Measurements from ENCODE around the gene SORL1-AS1.
"Not testable (repeated sequence)": the region's sequence is repeated elsewhere in the genome, so short reads cannot be mapped to it uniquely, and the experiment has no call there.

SORL1-AS1 gene

DNA sequence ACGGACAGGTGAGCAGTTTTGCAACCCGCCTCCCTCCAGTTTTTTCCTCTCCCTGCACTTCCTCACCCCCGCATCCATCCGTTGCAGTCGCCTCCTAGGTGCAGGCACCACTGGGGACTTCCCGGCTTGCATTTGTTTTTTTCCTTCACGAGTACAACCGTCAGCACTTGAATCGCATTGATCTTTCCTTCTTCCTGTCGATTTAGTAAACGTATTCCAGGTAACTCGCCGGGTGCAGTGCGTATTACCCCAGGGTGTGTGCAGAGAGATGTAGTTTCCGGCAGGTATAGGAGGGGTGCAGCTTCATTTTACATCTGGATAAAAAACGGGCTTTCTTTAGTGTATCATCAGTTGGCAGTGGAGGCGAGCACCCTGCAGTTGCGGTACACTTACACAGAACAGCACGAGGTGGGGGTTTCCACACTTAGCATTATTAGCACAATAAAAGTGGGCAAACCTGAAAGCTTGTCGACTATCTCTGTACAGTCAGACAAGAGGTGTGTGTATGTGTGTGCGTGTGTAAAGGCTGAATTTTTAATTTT lies at the start of gene SORL1-AS1:
SORL1-AS1 (minus strand) TSS at position 359 of the 542 bp plus-strand sequence.
- DNase-seq (ENCODE audit: low spot score), result no peak

GRCh38 chr11:121500717-121501116 lies 48.0 kb upstream of the SORL1-AS1 start:
- DNase-seq (ENCODE audit: low spot score), result no peak

GRCh38 chr11:121500275-121500674 lies 47.5 kb upstream of the SORL1-AS1 start:
- DNase-seq (ENCODE audit: low spot score), result no peak

DNA sequence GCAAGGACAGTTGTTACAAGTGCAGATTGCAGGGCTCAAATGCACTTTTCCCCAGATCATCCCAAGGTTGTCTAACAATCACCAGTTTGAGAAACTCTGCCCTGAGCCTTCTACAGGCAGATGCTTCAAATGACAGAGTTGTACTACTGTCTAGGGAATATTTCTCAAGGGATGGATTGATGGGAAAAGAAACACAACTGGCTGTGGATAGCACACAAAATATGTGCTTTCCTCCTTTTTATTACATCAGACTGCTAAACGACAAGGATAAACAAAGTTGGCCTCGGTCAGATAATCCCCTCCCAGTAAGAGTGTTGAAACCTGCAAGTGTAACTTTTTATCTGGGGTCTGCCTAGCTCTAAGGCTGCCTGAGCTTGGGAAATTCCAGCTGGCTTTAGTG lies 46.6 kb upstream of the SORL1-AS1 start:
- no peak for DNase-seq (ENCODE audit: low spot score)

DNA sequence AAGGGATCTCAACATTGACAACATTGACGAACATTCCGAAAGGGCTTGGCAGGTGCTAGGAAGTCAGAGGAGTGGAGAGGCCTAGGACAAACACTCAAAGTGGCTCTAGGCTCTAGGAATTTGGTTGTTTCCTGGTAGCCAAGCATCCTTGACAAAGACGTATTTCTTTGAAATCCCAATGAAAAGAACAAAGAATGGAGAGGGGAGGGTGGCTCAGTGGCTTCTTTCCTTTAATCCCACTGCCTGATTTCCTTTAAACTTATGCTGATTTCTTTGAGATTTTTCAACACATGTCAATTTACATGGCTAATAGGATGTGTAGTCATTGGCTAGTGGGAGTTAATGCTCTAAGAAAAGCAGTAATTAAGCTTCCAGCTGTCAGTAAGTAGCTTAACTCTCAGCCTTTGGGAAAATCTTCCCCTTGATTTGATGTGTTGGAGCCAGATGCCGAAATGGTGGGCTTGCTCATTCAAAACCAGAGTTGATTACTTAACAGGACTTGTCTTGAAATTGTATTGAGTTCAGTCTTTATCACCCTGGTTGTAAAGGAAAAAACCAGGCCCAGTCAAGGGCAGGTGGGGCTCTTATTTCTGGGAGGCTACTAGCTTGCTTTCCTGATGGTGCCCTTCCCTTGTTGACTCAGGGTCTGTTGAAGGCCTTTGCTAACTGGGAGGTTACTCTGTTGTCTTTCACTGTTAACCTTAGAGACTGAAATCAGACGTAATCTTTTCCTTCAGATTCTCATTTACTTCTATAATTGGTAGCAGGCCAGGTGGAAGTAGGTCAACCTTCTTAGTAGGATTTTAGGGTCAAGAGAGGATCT lies 44.6 kb upstream of the SORL1-AS1 start:
- DNase-seq (ENCODE audit: low spot score), result no peak

DNA sequence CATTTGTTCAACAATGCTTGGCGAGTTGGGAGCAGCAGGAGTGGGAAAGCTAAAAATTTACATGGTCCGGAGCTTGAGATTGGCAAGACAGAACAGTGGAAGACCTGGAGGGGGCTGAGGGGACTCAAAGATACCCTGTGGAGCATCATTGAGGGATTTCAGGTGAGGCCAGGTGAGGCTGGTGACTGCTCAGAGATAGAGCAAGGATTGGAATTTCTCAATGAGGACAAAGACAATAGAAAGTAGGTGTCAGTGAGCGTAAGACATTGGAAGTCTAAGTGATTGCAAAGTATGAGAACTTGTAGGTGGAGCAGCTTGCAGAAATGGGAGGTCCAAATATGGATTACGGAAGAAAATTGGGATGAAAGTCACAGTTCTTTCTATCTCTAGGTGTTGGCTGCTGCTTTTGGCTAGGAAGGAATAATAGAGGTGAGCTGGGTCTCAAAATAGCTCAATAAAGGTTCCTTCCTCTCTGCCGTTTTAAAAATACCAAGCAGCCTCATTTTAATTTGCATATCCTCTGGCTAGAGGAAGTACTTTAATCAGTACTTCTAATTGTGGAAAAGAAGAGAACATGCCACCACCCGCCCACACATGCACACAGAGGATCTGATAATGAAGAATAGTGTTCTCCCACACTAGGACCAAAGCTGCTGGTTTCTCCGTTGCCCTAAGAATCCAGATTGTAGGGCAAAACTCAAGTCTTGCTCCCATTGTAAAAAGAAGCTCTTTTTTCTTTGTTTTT lies 41.8 kb upstream of the SORL1-AS1 start:
- no peak for DNase-seq (ENCODE audit: low spot score)

- no peak for DNase-seq (ENCODE audit: low spot score)
Measured at GRCh38 chr11:121489823-121490222, 37.1 kb upstream of the SORL1-AS1 start.

- no peak for DNase-seq (ENCODE audit: low spot score)
Measured at GRCh38 chr11:121488641-121489040, 35.9 kb upstream of the SORL1-AS1 start.

- DNase-seq (ENCODE audit: low spot score), result no peak
Measured at GRCh38 chr11:121488170-121488569, 35.4 kb upstream of the SORL1-AS1 start.

DNA sequence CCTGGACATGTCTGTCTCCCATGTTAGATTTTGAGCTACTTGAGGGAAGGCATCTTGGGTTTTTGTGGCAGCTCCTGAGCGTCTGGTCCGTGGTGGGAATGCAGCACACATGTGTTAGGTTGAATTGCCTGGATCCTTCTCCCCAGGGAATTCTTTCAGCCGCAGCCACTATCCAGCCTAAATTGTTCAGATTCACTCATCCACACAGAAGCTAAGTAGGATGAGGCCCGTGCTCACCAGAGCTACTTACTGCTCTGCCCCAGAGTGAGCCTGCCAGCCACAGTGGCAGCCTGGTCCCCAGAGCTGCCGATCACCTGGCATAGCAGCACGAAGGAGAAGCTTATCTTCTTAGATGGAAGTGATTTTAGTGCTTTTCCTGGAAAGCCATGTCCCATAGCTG lies 34.4 kb upstream of the SORL1-AS1 start:
- DNase-seq (ENCODE audit: low spot score), result no peak

GRCh38 chr11:121486054-121486453 lies 33.3 kb upstream of the SORL1-AS1 start:
- no peak for DNase-seq (ENCODE audit: low spot score)

GRCh38 chr11:121485216-121485615 lies 32.4 kb upstream of the SORL1-AS1 start:
- no peak for DNase-seq (ENCODE audit: low spot score)

DNA sequence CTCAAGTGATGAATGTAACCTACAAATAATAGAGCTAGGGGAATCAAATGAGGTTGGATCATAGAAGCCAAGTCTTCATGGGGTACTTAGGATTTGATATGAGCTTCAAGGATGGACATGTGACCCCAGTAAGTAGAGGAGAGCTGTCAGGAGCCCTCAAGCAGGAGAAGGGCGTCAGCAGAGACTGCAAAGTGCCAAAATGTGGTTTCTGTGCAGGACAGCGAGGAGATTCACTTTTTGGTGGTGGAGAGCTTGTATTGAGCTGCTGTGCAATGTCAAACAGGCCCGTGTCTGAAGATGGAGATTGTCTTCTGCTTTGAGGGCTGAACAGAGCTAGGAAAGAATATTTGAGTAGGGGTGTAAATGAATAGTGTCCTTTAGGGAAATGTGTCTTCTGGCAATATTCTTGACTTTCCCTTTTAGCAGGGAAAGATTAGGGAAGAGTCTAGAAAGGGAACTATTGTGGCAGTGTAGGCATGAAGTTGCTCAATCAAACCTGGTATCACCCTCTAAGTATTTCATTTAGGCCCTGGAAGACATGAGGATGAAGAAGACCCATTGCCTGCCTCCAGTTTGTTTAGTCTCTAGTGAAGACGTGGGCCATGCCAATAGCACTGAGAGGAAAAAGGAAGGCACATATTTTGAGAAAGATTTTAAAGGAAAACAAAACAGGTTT lies 31.2 kb upstream of the SORL1-AS1 start:
- DNase-seq (ENCODE audit: low spot score), result no peak

DNA sequence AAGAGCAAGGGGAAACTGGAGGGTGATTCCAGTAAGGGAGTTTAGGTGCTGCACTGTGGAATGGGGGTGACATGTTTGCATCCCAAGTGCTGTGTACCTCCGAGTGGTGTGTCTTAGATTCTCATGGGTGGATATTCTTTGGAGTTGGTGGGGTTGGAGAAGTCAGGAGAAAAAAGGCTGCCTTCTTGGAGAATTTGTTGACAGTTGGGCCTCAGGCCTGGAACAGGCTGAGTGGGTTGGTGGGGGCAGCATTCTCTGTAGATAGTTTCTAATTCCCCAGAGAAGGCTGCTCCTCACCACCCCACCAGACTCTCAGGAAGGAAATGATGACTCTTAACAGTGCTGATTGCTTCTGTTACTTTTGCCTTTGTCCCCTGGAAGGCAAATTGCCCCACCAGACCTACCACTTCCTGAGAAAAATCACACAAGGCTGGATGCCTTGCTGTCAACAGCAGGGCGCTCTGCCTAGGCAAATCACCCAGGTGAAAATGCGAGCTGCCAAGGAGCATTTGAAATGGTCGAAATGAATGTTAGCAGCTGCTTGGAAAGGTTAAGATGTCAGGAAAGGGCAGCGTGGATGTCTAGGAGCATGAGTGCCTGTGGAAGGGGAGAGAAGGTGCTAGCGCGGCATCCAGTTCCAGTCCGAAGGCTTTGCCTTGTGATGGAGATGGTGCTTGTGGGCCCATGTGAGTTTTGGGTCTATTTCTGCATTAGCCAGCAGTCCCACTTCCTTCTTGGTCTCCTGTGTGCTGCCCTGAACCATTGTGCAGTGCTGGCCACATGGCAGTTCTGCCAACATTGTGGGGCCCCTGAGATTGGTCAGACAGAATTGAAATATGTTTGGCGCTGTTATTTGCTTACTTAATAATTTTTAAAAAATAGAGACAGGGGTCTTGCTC lies 29.7 kb upstream of the SORL1-AS1 start:
- DNase-seq (ENCODE audit: low spot score), result no peak

GRCh38 chr11:121481484-121482230 lies 28.9 kb upstream of the SORL1-AS1 start:
- not testable (repeated sequence) for DNase-seq (ENCODE audit: low spot score)

DNA sequence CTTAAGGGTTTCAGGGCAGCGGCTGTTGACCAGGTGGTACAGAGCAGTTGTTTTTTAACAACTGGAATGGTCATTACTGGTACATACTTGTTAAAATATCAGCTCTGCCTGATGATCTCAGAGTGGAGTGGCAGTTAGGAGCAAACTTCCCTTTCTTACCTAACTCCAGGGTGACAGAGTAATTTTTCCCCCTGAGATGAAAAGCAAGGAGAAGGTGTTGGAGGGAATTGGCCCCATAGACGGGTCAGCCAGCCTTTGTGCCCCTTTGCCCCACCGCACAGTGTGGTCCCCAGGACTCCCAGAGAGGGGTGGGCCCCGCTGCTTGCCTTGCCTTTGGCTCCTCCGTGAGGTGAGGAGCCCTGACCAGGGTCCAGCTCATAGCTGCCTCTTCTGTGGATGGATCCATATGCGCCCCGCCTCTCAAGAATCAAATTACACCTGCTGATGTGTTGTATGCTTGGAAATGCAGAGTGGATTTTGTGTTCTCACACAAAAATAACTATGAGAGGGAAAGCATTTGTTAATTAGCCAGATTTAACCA lies 27.0 kb upstream of the SORL1-AS1 start:
- no peak for DNase-seq (ENCODE audit: low spot score)

- DNase-seq (ENCODE audit: low spot score), result no peak
Measured at GRCh38 chr11:121478895-121479697, 26.3 kb upstream of the SORL1-AS1 start.

DNA sequence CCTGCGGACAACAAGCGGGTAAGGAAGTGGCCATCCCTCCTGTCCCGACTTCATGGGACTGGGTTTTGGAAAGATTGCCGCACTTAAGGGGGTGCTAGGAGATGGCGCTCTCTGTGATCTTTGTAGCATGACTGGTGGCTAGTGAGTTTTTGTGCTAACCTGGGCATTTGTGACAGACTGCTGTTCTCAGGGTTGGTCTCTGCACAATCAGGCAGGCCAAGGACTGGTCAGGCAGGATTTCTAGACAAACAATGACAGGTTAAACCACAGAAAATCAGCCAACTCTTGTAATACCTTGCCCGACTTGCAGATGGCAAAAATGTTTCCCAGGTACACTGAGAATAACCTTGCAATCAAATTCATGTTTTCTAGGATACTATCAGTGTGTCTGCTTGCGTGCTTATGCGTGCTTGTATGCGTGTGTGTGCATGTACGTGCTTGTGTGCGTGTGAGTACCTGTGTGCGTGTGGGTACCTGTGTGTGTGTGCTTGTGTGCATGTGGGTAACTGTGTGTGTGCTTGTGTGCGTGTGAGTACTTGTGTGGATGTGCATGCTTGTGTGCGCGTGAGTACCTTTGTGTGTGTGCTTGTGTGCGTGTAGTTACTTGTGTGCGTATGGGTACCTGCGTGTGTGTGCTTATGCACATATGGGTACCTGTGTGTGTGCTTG lies 25.6 kb upstream of the SORL1-AS1 start:
- DNase-seq (ENCODE audit: low spot score), result no peak

All from HuH-7 (cell line).